HL-60 (cell line): ENCODE data around the gene IGFALS.

Source experiments
- GABPA ChIP-seq: IDR thresholded peaks from 2 replicates; pipeline ENCODE4 v1.6.1; 2012; ENCODE audit warnings: low read depth
- POLR2AphosphoS5 ChIP-seq: IDR thresholded peaks from 2 replicates; pipeline ENCODE4 v1.6.1; 2012; ENCODE audit warnings: low read depth
- TF ChIP-seq, protein P1 (sequence below): IDR thresholded peaks from one replicate; pipeline ENCODE4 v1.5.1; 2011; ENCODE audit warnings: low read length, control low read depth, inconsistent platforms; ENCODE audit not compliant: insufficient read depth
- TF ChIP-seq, protein P2 (sequence below): IDR thresholded peaks from 2 replicates; pipeline ENCODE4 v1.6.1; 2012; ENCODE audit warnings: low read depth; ENCODE audit not compliant: insufficient replicate concordance

DNA sequence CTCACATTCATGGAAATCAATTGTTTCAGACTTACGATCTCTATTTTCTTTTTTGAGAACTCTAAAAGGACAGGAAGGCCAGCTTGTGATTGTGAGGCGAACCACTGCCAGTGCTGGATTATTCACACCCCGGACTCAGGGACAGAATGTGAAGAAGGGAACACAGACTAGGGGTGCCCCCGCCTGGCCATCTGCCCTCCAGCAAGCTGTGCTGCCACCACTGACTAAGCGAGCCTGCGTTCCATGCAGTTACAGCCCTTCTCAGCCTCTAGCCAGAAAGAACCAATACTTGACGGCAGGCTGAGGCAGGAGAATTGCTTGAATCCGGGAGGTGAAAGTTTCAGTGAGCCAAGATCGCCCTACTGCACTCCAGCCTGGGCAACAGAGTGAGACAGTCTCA is 30.3 kb upstream of the IGFALS start:
- TF ChIP-seq POLR2AphosphoS5 (no peak), GABPA (no peak)
- TF ChIP-seq, protein P1, sequence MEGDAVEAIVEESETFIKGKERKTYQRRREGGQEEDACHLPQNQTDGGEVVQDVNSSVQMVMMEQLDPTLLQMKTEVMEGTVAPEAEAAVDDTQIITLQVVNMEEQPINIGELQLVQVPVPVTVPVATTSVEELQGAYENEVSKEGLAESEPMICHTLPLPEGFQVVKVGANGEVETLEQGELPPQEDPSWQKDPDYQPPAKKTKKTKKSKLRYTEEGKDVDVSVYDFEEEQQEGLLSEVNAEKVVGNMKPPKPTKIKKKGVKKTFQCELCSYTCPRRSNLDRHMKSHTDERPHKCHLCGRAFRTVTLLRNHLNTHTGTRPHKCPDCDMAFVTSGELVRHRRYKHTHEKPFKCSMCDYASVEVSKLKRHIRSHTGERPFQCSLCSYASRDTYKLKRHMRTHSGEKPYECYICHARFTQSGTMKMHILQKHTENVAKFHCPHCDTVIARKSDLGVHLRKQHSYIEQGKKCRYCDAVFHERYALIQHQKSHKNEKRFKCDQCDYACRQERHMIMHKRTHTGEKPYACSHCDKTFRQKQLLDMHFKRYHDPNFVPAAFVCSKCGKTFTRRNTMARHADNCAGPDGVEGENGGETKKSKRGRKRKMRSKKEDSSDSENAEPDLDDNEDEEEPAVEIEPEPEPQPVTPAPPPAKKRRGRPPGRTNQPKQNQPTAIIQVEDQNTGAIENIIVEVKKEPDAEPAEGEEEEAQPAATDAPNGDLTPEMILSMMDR: peak; percentile 50
- TF ChIP-seq, protein P2, sequence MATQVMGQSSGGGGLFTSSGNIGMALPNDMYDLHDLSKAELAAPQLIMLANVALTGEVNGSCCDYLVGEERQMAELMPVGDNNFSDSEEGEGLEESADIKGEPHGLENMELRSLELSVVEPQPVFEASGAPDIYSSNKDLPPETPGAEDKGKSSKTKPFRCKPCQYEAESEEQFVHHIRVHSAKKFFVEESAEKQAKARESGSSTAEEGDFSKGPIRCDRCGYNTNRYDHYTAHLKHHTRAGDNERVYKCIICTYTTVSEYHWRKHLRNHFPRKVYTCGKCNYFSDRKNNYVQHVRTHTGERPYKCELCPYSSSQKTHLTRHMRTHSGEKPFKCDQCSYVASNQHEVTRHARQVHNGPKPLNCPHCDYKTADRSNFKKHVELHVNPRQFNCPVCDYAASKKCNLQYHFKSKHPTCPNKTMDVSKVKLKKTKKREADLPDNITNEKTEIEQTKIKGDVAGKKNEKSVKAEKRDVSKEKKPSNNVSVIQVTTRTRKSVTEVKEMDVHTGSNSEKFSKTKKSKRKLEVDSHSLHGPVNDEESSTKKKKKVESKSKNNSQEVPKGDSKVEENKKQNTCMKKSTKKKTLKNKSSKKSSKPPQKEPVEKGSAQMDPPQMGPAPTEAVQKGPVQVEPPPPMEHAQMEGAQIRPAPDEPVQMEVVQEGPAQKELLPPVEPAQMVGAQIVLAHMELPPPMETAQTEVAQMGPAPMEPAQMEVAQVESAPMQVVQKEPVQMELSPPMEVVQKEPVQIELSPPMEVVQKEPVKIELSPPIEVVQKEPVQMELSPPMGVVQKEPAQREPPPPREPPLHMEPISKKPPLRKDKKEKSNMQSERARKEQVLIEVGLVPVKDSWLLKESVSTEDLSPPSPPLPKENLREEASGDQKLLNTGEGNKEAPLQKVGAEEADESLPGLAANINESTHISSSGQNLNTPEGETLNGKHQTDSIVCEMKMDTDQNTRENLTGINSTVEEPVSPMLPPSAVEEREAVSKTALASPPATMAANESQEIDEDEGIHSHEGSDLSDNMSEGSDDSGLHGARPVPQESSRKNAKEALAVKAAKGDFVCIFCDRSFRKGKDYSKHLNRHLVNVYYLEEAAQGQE: no peak
